ENCODE results near the gene PPP1R1B.
A peak's percentile ranks its signal among the peaks of the same experiment; 100 is the strongest.

PPP1R1B gene

DNA sequence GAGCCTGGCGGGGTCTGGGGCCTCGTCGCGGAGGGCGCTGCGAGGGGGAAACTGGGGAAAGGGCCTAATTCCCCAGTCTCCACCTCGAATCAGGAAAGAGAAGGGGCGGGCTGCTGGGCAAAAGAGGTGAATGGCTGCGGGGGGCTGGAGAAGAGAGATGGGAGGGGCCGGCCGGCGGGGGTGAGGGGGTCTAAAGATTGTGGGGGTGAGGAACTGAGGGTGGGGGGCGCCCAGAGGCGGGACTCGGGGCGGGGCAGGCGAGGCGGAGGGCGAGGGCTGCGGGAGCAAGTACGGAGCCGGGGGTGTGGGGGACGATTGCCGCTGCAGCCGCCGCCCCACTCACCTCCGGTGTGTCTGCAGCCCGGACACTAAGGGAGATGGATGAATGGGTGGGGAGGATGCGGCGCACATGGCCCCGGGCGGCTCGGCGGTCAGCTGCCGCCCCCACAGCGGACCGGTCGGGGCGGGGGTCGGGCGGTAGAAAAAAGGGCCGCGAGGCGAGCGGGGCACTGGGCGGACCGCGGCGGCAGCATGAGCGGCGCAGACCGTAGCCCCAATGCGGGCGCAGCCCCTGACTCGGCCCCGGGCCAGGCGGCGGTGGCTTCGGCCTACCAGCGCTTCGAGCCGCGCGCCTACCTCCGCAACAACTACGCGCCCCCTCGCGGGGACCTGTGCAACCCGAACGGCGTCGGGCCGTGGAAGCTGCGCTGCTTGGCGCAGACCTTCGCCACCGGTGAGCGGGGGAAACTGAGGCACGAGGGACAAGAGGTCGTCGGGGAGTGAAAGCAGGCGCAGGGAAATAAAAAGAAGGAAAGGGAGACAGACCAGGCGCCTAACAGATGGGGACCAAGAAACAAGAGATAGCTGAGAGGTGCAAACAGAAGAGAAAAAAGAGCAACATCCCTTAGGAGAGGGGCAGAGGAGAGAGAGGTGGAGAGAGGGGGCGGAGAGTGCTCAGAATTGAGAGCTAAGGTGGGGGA, 41.5 kb downstream of the PPP1R1B start, which contains the start of gene PNMT:
Gene PNMT, plus strand, starts transcription at position 509 of the 980 bp plus-strand sequence. Its CDS starts 23 bp downstream, at position 532.
- no peak for TF ChIP-seq Cebpa-rat (IDR thresholded peaks at IDR 0.05)
- Histone ChIP-seq H4K20me1 (peaks cover 0 to 67% (median 14%) of the 10 kb centered on the region in 11 experiments; a peak in 14 of 22 replicates), H3K4me1 (peaks cover 12 to 85% (median 72%) of the 10 kb centered on the region in 10 experiments; a peak in 19 of 20 replicates), H3K9ac (peak within 1 kb of the TSS; percentile 52 to 76 (median 72); a peak in 20 of 22 replicates), H3K9me3 (replicated peaks in 1 of 11) (no peaks in the 10 kb centered on the region), H3K4me2 (peak within 1 kb of the TSS; percentile 73 to 99 (median 93)), H3K36me3 (peaks cover 0 to 9% (median 0%) of the 10 kb centered on the region in 11 experiments; a peak in 7 of 22 replicates), H3K27ac (peak within 1 kb of the TSS in 5 of 11 experiments; percentile 27 to 47 (median 38); a peak in 5 of 22 replicates), H3K4me3 (peak within 1 kb of the TSS; percentile 44 to 67 (median 54); a peak in 19 of 20 replicates), H3K27me3 (peaks cover 39 to 60% (median 50%) of the 10 kb centered on the region in 11 experiments)

DNA sequence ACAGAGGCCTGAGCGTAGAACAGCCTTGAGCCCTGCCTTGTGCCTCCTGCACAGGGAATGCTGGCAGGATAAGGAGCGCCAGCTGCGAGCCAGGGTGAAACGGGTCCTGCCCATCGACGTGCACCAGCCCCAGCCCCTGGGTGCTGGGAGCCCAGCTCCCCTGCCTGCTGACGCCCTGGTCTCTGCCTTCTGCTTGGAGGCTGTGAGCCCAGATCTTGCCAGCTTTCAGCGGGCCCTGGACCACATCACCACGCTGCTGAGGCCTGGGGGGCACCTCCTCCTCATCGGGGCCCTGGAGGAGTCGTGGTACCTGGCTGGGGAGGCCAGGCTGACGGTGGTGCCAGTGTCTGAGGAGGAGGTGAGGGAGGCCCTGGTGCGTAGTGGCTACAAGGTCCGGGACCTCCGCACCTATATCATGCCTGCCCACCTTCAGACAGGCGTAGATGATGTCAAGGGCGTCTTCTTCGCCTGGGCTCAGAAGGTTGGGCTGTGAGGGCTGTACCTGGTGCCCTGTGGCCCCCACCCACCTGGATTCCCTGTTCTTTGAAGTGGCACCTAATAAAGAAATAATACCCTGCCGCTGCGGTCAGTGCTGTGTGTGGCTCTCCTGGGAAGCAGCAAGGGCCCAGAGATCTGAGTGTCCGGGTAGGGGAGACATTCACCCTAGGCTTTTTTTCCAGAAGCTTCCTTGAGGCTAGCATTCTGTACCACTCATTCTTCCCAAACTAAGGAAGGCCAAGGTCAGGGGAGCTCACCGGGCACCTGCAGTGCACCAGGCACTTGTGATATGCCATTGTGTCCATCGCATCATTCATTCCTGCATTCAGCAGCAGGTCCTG, 43.4 kb downstream of the PPP1R1B start:
- Histone ChIP-seq H3K27ac (no peak overlapping the region), H3K36me3 (no peaks in the 10 kb centered on the region), H3K9me3 (replicated peaks in 1 of 11) (no peaks in the 10 kb centered on the region), H3K9ac (no peak overlapping the region), H3K4me1 (peaks cover 24 to 86% (median 74%) of the 10 kb centered on the region in 10 experiments), H4K20me1 (peaks cover 0 to 55% (median 9%) of the 10 kb centered on the region in 11 experiments; a peak in 10 of 22 replicates), H3K27me3 (peaks cover 39 to 60% (median 50%) of the 10 kb centered on the region in 11 experiments), H3K4me2 (0 out of 22 replicates have a peak overlapping the region, but pooled peaks of 2 of the 11 experiments have one; percentile 10 to 93), H3K4me3 (no peak overlapping the region)
- no peak for TF ChIP-seq Cebpa-rat (IDR thresholded peaks at IDR 0.05)

DNA sequence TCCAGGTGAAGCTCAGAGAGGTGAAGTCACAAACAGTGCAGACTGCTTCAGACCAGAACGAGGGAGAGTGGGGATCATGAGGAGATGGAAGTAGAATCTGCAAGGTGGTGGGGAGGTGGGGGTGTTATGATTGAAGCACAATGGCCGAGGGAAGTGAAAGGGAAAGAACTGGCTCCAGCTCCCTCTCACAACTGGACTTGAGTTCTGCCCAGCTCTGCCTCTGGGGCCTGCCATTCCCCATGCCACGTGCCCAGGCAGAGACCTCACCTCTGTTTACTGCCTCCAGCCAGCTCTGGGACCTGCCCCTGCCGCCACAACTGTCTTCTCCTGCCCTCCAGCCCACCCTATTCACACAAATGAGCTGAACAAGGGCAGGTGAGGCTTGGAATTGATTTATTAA, 44.0 kb downstream of the PPP1R1B start:
- no peaks in the 10 kb centered on the region for H3K9me3 ChIP-seq (replicated peaks in 1 of 11)
- H3K27me3 ChIP-seq = peaks cover 39 to 58% (median 47%) of the 10 kb centered on the region in 11 experiments
- H3K9ac ChIP-seq = 0 out of 22 replicates have a peak overlapping the region, but pooled peaks of 1 of the 11 experiments have one; percentile 16
- no peak overlapping the region for H3K4me3 ChIP-seq
- no peak for TF ChIP-seq Cebpa-rat (IDR thresholded peaks at IDR 0.05)
- H3K27ac ChIP-seq = no peak overlapping the region
- H3K4me2 ChIP-seq = peak overlapping the region in 1 of 11 experiments; percentile 3; a peak in 1 of 22 replicates
- no peaks in the 10 kb centered on the region for H3K36me3 ChIP-seq
- peaks cover 0 to 54% (median 5%) of the 10 kb centered on the region in 11 experiments; a peak in 9 of 22 replicates for H4K20me1 ChIP-seq
- peaks cover 30 to 86% (median 74%) of the 10 kb centered on the region in 10 experiments for H3K4me1 ChIP-seq

DNA sequence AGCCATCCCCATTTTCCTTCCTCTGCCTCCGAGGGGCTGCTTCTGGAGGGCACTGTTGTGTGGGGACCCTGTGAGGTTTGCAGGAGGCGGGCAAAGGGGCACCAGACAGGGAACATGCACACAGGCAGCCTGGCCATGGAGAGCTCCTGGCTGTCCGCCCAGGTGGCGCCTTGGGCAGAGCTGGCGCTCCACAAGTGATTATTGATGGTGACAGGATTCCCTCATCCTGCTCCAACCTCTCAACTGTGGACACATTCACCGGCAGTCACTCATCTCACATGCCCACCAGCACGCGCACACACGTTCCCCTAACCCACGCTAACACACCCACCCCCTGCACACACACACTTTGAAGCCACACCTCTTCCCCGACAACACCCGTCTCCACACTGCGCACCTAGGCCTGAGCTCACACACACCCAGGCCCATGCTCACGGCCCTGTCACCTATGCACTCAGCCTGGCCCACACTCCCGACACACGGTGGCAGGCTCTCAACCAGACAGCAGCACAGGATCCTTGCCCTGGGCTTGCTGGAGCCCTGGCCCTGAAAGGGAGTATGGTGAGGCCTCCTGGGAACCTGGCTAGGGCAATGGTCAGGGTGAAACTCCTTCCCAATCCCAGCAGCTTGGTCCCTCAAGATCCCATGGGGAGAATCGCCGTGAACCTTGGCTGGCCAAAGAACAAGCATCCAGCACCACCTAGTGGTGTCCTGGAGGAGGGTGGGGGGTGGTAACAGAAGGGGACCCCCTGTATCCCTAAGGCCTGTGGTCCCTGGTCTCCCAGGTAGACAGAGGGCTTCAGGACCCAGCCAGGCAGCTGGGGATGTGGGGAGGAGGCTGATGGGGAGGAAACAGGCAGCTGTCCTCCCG, 45.1 kb downstream of the PPP1R1B start:
- peak overlapping the region in 9 of 11 experiments; percentile 21 to 97 (median 89); a peak in 18 of 22 replicates for H3K4me2 ChIP-seq
- H4K20me1 ChIP-seq = peaks cover 0 to 50% (median 0%) of the 10 kb centered on the region in 11 experiments; a peak in 6 of 22 replicates
- H3K36me3 ChIP-seq = no peaks in the 10 kb centered on the region
- H3K4me1 ChIP-seq = peaks cover 41 to 86% (median 74%) of the 10 kb centered on the region in 10 experiments
- TF ChIP-seq Cebpa-rat (IDR thresholded peaks at IDR 0.05) = no peak
- H3K27ac ChIP-seq = peak overlapping the region in 4 of 11 experiments; percentile 9 to 32 (median 24); a peak in 2 of 22 replicates
- H3K9me3 ChIP-seq (replicated peaks in 1 of 11) = no peaks in the 10 kb centered on the region
- H3K27me3 ChIP-seq = peaks cover 29 to 47% (median 36%) of the 10 kb centered on the region in 11 experiments
- no peak overlapping the region for H3K4me3 ChIP-seq
- peak overlapping the region in 4 of 11 experiments; percentile 12 to 56 (median 22); a peak in 5 of 22 replicates for H3K9ac ChIP-seq

DNA sequence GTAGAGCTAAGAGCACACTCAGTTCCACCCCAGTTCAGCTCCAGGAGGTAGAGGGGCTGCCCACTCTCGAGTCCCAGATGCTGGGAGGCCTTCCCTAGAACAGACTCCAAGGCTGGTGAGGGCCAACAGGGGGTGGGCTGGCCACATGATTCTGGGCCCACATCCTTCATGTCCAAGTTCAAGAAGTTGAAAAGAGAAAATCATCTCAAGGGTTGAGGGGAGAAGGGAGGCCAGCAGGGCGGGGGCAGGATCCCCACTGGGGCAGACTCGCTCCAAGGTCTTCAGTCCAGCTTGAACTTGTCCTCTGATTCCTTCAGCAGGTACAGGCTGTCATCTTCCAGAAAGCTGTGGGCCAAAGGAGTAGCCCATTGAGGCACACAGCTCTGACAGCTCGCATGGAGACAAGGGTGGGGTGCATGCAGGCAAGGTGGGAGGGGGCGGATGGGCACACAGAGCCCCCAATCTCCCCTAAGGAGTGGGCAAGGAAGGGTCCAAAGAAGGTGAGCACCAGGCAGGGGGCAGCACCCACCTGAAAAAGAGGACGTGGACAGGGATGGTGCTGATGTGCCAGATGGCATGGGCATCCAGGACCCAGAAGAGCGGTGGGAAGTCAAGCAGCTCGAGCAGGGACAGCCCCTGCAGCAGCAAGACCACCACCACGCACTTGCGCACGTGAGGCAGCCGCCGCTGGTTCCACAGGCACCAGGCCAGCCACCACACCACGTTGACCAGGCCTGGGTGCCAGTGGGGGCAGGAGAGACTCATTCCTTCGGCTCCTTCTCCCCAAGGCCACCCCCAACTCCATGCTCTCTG, 46.0 kb downstream of the PPP1R1B start:
- Histone ChIP-seq H3K27ac (peak overlapping the region in 4 of 11 experiments; percentile 9 to 32 (median 24); a peak in 3 of 22 replicates), H3K36me3 (no peaks in the 10 kb centered on the region; a peak in 1 of 22 replicates), H3K4me3 (no peak overlapping the region), H3K4me2 (peak overlapping the region in 9 of 11 experiments; percentile 21 to 97 (median 89); a peak in 17 of 22 replicates), H3K27me3 (peaks cover 21 to 39% (median 27%) of the 10 kb centered on the region in 11 experiments), H3K4me1 (peaks cover 45 to 87% (median 75%) of the 10 kb centered on the region in 10 experiments), H3K9me3 (replicated peaks in 1 of 11) (no peaks in the 10 kb centered on the region), H4K20me1 (peaks cover 0 to 44% (median 0%) of the 10 kb centered on the region in 11 experiments; a peak in 2 of 22 replicates), H3K9ac (peak overlapping the region in 4 of 11 experiments; percentile 12 to 56 (median 22); a peak in 2 of 22 replicates)
- TF ChIP-seq Cebpa-rat (IDR thresholded peaks at IDR 0.05) = no peak

GRCh38 chr17:39673335-39674081, 46.8 kb downstream of the PPP1R1B start:
- no peak for TF ChIP-seq Cebpa-rat (IDR thresholded peaks at IDR 0.05)
- no peak overlapping the region for H3K4me3 ChIP-seq
- H4K20me1 ChIP-seq = peaks cover 0 to 44% (median 0%) of the 10 kb centered on the region in 11 experiments; a peak in 2 of 22 replicates
- H3K4me1 ChIP-seq = peaks cover 48 to 90% (median 77%) of the 10 kb centered on the region in 10 experiments
- H3K9ac ChIP-seq = peak overlapping the region in 4 of 11 experiments; percentile 66 to 78 (median 71); a peak in 6 of 22 replicates
- peak overlapping the region in 9 of 11 experiments; percentile 75 to 97 (median 89); a peak in 18 of 22 replicates for H3K4me2 ChIP-seq
- no peaks in the 10 kb centered on the region; a peak in 1 of 22 replicates for H3K36me3 ChIP-seq
- no peaks in the 10 kb centered on the region for H3K9me3 ChIP-seq (replicated peaks in 1 of 11)
- H3K27ac ChIP-seq = peak overlapping the region in 6 of 11 experiments; percentile 73 to 84 (median 80); a peak in 11 of 22 replicates
- H3K27me3 ChIP-seq = peaks cover 13 to 31% (median 20%) of the 10 kb centered on the region in 11 experiments
